GM12891 (cell line): ENCODE measurements around the gene CYP2W1.

ENCODE experiments used
- POLR2A ChIP-seq: IDR thresholded peaks from 2 replicates; pipeline ENCODE4 v1.6.1; 2011; ENCODE audit warnings: low read depth, low read length, control low read depth
- POLR2AphosphoS5 ChIP-seq: IDR thresholded peaks from 2 replicates; pipeline ENCODE4 v1.6.1; 2011; ENCODE audit warnings: low read depth, low read length, control low read depth

DNA sequence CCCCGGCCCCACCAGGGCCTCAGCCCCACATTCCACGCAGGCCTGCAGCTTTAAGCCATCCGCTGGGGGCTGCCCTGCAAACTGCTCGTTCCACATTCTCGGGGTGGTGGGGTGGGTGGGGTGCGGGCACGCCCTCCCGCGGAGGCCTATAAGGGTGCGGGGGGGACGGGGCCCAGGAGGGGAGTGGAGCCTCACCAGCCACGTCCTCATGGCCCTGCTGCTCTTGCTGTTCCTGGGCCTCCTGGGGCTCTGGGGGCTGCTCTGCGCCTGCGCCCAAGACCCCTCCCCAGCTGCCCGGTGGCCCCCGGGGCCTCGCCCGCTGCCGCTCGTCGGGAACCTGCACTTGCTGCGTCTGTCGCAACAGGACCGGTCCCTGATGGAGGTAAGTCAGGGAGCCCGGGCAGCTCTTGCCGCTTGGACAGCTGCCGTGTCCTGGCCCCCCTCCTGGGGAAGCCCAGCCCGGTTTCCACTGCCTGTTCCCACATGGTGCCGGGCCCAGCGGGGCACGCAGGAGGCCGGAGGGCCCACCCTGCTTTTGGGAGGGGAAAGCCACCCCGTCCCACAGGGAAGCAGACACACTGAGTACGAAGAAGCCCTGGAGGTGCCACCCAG, at the start of gene CYP2W1:
- TF ChIP-seq POLR2AphosphoS5 (no peak), POLR2A (no peak)
